Osteoblast (primary cell): ENCODE results near the gene AKR7A2. TPM values are rescaled to one million over a fixed set of nuclear protein-coding genes. Genes with fewer than 3 reads are reported as not detected.

Experiments
- DNase-seq: peaks from one replicate; pipeline ENCODE4 v3.0.0; 2011; ENCODE audit warnings: low spot score, mixed read lengths; ENCODE audit not compliant: insufficient read length; ENCODE audit errors: missing footprints
- H2AFZ ChIP-seq: 2 replicates; pipeline ENCODE4 v1.6.0; 2011; ENCODE audit warnings: mild to moderate bottlenecking, low read length
- H3K27ac ChIP-seq: 2 replicates; pipeline ENCODE4 v1.5.1; 2011; ENCODE audit warnings: mild to moderate bottlenecking, low read depth, low read length, moderate library complexity
- H3K27me3 ChIP-seq: 2 replicates; pipeline ENCODE4 v1.6.0; 2012; ENCODE audit warnings: mild to moderate bottlenecking, control low read depth, inconsistent platforms, low read length, moderate library complexity; ENCODE audit not compliant: insufficient read depth
- H3K36me3 ChIP-seq: 2 replicates; pipeline ENCODE4 v1.5.1; 2011; ENCODE audit warnings: mild to moderate bottlenecking, low read length, control low read depth, moderate library complexity; ENCODE audit not compliant: insufficient read depth
- H3K4me1 ChIP-seq: 2 replicates; pipeline ENCODE4 v1.5.1; 2011; ENCODE audit warnings: mild to moderate bottlenecking, low read length, control low read depth, moderate library complexity; ENCODE audit not compliant: insufficient read depth
- H3K4me2 ChIP-seq: 2 replicates; pipeline ENCODE4 v1.6.0; 2011; ENCODE audit warnings: mild to moderate bottlenecking, low read length; ENCODE audit not compliant: insufficient read depth
- H3K4me3 ChIP-seq: fragments of 200-600 bp; sonication (generic); 3 replicates; pipeline ENCODE4 v1.5.1; 2012; ENCODE audit warnings: mild to moderate bottlenecking, low read length, inconsistent platforms; ENCODE audit not compliant: insufficient read depth
- H3K79me2 ChIP-seq: 2 replicates; pipeline ENCODE4 v1.6.0; 2012; ENCODE audit warnings: mild to moderate bottlenecking, low read length, control low read depth, inconsistent platforms; ENCODE audit not compliant: insufficient read depth
- H3K9me3 ChIP-seq: 2 replicates; pipeline ENCODE4 v1.5.1; 2011; ENCODE audit warnings: low read depth, low read length, control low read depth
- H4K20me1 ChIP-seq: 2 replicates; pipeline ENCODE4 v1.6.0; 2012; ENCODE audit warnings: mild to moderate bottlenecking, low read length, control low read depth; ENCODE audit not compliant: insufficient read depth
- total RNA-seq: library from RNA; depleted of rRNA; stranded (reverse); fragments of >200 nt; gene quantifications from 2 replicates; pipeline ENCODE4 v1.2.3, GENCODE V29; 2012
- TF ChIP-seq, protein P1 (sequence below): IDR thresholded peaks from 2 replicates; pipeline ENCODE4 v1.5.1; 2011; ENCODE audit warnings: mild to moderate bottlenecking, low read depth, low read length, moderate library complexity; ENCODE audit errors: extremely low read depth

The AKR7A2 gene
- total RNA-seq, 1 donor, result 66.2 TPM

DNA sequence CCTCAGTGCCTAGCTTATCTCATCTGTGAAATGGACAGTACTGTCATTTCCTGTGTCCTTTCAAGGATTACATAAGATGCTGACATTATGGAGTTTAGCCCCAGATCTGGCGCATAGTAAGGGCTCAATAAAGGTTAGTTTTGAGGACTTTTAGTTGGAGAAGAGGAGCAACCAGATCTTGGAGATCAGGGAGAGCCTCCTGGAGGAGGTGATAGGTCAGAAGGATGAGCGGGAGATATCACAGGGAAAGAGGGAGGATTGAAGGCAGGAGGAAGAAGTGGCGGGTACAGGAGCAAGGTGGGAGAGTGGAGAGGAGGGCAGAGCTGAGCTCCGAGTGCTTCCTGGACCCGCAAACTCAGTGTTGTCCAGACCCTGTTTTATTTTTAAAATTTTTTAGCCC lies 17.7 kb upstream of the AKR7A2 start:
- Histone ChIP-seq H2AFZ (no peak overlapping the region), H3K4me1 (peaks cover 3% of the 10 kb centered on the region), H4K20me1 (peaks cover 15% of the 10 kb centered on the region), H3K27me3 (no peaks in the 10 kb centered on the region), H3K36me3 (peaks cover 31% of the 10 kb centered on the region), H3K4me2 (no peak overlapping the region), H3K9me3 (no peaks in the 10 kb centered on the region), H3K4me3 (no peak overlapping the region), H3K79me2 (no peaks in the 10 kb centered on the region), H3K27ac (no peak overlapping the region)
- TF ChIP-seq, protein P1, sequence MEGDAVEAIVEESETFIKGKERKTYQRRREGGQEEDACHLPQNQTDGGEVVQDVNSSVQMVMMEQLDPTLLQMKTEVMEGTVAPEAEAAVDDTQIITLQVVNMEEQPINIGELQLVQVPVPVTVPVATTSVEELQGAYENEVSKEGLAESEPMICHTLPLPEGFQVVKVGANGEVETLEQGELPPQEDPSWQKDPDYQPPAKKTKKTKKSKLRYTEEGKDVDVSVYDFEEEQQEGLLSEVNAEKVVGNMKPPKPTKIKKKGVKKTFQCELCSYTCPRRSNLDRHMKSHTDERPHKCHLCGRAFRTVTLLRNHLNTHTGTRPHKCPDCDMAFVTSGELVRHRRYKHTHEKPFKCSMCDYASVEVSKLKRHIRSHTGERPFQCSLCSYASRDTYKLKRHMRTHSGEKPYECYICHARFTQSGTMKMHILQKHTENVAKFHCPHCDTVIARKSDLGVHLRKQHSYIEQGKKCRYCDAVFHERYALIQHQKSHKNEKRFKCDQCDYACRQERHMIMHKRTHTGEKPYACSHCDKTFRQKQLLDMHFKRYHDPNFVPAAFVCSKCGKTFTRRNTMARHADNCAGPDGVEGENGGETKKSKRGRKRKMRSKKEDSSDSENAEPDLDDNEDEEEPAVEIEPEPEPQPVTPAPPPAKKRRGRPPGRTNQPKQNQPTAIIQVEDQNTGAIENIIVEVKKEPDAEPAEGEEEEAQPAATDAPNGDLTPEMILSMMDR, result no peak
- peak; percentile 30 for DNase-seq

DNA sequence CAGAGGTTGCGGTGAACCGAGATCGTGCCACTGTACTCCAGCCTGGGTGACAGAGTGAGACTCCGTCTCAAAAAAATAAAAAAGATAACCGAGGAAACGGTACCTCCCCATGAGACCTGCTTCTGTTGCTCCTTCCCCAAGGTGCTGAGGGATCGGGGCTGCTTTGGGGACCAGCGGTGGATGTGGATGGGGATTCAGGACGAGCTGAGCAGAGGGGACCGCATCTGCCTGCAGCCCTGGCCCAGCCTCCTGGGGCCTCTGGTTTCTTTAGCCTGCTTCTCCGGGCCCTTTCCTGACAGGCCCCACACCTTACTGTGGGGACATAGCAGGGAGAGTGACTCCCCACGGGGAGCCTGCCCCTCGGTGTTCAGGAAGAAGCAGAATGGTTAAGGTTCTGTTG lies 17.2 kb upstream of the AKR7A2 start:
- H3K4me2 ChIP-seq, result no peak overlapping the region
- H3K27me3 ChIP-seq, result no peaks in the 10 kb centered on the region
- peaks cover 14% of the 10 kb centered on the region for H4K20me1 ChIP-seq
- no peak overlapping the region for H3K27ac ChIP-seq
- H3K79me2 ChIP-seq, result no peaks in the 10 kb centered on the region
- TF ChIP-seq, protein P1, result no peak
- H3K9me3 ChIP-seq, result no peaks in the 10 kb centered on the region
- peak; percentile 58 for DNase-seq
- H3K36me3 ChIP-seq, result peaks cover 35% of the 10 kb centered on the region
- no peak overlapping the region for H3K4me3 ChIP-seq
- H2AFZ ChIP-seq, result no peak overlapping the region
- H3K4me1 ChIP-seq, result peaks cover 3% of the 10 kb centered on the region

DNA sequence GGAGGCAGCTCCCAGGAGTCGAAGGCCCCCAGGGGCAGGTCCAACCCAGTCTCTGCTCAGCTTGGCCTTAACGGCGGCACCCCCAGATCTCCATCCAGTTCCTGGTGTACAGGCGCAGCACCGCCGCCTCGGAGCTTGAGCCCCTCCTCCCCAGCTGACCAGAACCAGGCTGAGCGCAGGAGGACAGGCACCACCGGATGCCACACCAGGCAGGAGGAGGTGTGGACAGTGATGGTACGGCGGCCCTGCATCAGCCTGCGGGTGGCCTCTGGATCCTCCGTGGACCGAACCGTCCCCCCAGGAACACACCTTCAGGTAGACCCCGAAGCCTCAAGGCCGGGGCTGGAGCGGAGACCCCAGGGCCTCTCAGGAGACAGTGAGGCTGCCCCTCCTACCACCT lies 16.5 kb upstream of the AKR7A2 start:
- no peaks in the 10 kb centered on the region for H3K9me3 ChIP-seq
- no peak overlapping the region for H3K27ac ChIP-seq
- TF ChIP-seq, protein P1, result no peak
- H3K4me1 ChIP-seq, result no peaks in the 10 kb centered on the region
- H3K4me2 ChIP-seq, result no peak overlapping the region
- H3K79me2 ChIP-seq, result no peaks in the 10 kb centered on the region
- no peaks in the 10 kb centered on the region for H3K27me3 ChIP-seq
- peaks cover 12% of the 10 kb centered on the region for H4K20me1 ChIP-seq
- H3K36me3 ChIP-seq, result peaks cover 41% of the 10 kb centered on the region
- DNase-seq, result peak; percentile 75
- H2AFZ ChIP-seq, result no peak overlapping the region
- no peak overlapping the region for H3K4me3 ChIP-seq

DNA sequence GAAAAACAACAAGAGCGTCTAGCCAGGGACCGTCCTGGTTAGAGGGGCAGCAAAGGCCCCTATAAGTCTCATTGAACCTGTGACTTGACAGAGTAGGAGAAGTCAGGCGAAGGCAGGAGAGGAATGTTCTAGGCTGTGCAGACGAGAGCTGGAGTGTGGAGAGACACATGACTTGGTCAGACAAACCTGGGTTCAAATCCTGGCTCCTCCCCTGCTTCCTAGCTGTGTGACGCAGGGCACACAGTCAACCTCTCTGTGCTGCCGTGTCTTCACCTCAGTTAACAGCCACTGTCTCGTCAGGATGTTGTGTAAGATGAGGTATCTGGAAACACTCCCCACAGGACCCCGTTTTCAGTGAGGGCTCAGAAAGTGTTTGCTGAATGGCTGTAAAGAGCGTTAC lies 15.8 kb upstream of the AKR7A2 start:
- Histone ChIP-seq H3K4me2 (no peak overlapping the region), H3K27ac (no peak overlapping the region), H3K9me3 (no peaks in the 10 kb centered on the region), H3K36me3 (peaks cover 41% of the 10 kb centered on the region), H3K4me3 (no peak overlapping the region), H2AFZ (no peak overlapping the region), H3K79me2 (no peaks in the 10 kb centered on the region), H4K20me1 (peaks cover 12% of the 10 kb centered on the region), H3K27me3 (no peaks in the 10 kb centered on the region), H3K4me1 (no peaks in the 10 kb centered on the region)
- DNase-seq, result peak; percentile 72
- TF ChIP-seq, protein P1, result no peak
